IMR-90 (cell line): ENCODE measurements around the gene RADX. TPM values are rescaled to one million over a fixed set of nuclear protein-coding genes. Genes with fewer than 3 reads are reported as not detected.

Experiments
- ATAC-seq: fragments of 200-7000 bp; cut with Tn5 transposase; 2 replicates; pipeline ENCODE4 v1.9.1; 2020; ENCODE audit warnings: low read depth, mild to moderate bottlenecking, moderate library complexity
- BruUV-seq: library from RNA; stranded (reverse); fragments of 400-500 nt; replicated peaks from 2 replicates; lab custom pipeline; 2021; lab: Mats Ljungman, UMichigan
- CTCF ChIA-PET: fragments of 300-600 bp; formaldehyde crosslinking; extraction: SDS; loops from one replicate; lab custom pipeline; 2021; ENCODE audit warnings: antibody characterized with exemption; lab: Yijun Ruan, JAX
- POLR2A ChIA-PET: fragments of 300-600 bp; sonication (Branson Sonifier 250); formaldehyde crosslinking; loops from one replicate; lab custom pipeline; 2022; ENCODE audit warnings: antibody characterized with exemption; ENCODE audit not compliant: unreplicated experiment; lab: Charles Lee
- DNase-seq: peaks from one replicate; pipeline ENCODE4 v3.0.0; 2013
- H2AFZ ChIP-seq: replicated peaks from 2 replicates; pipeline ENCODE3; 2013; ENCODE audit warnings: low read length, mild to moderate bottlenecking; ENCODE audit not compliant: poor library complexity
- H2AK5ac ChIP-seq: 2 replicates; pipeline ENCODE4 v1.6.1; 2013; ENCODE audit warnings: low read depth, low read length, inconsistent platforms
- H2AK9ac ChIP-seq: replicated peaks from 2 replicates; pipeline ENCODE3; 2013; ENCODE audit warnings: mild to moderate bottlenecking, low read depth, low read length, moderate library complexity; ENCODE audit not compliant: poor library complexity
- H2BK120ac ChIP-seq: 2 replicates; pipeline ENCODE4 v1.6.1; 2013; ENCODE audit warnings: low read depth, low read length, inconsistent platforms
- H2BK15ac ChIP-seq: 3 replicates; pipeline ENCODE4 v1.6.1; 2013; ENCODE audit warnings: low read depth, low read length, inconsistent platforms
- H2BK20ac ChIP-seq: 2 replicates; pipeline ENCODE4 v1.6.1; 2013; ENCODE audit warnings: low read depth, mild to moderate bottlenecking, inconsistent platforms, low read length, moderate library complexity
- H2BK5ac ChIP-seq: 2 replicates; pipeline ENCODE4 v1.6.1; 2013; ENCODE audit warnings: mild to moderate bottlenecking, low read depth, low read length, inconsistent platforms; ENCODE audit not compliant: poor library complexity, severe bottlenecking
- H3K14ac ChIP-seq: replicated peaks from 2 replicates; pipeline ENCODE4 v1.6.1; 2013; ENCODE audit warnings: low read depth, low read length, inconsistent platforms
- H3K18ac ChIP-seq: 2 replicates; pipeline ENCODE4 v1.6.1; 2013; ENCODE audit warnings: low read depth, low read length, control low read depth
- H3K23ac ChIP-seq: 2 replicates; pipeline ENCODE4 v1.6.1; 2013; ENCODE audit warnings: low read depth, low read length, inconsistent platforms
- H3K27ac ChIP-seq: 2 replicates; pipeline ENCODE4 v1.5.1; 2013; ENCODE audit warnings: mild to moderate bottlenecking, control low read depth, low read length; ENCODE audit not compliant: insufficient read depth
- H3K27me3 ChIP-seq: 2 replicates; pipeline ENCODE4 v1.6.1; 2013; ENCODE audit warnings: low read length; ENCODE audit not compliant: control insufficient read depth, insufficient read depth
- H3K36me3 ChIP-seq: 2 replicates; pipeline ENCODE4 v1.6.1; 2013; ENCODE audit warnings: low read length, mixed read lengths; ENCODE audit not compliant: control insufficient read depth, insufficient read depth
- H3K4ac ChIP-seq: 2 replicates; pipeline ENCODE4 v1.6.1; 2013; ENCODE audit warnings: low read depth, low read length, inconsistent platforms
- H3K4me1 ChIP-seq: 2 replicates; pipeline ENCODE4 v1.6.1; 2013; ENCODE audit warnings: low read length, mixed read lengths; ENCODE audit not compliant: control insufficient read depth, insufficient read depth
- H3K4me2 ChIP-seq: 2 replicates; pipeline ENCODE4 v1.6.1; 2013; ENCODE audit warnings: low read depth, mild to moderate bottlenecking, control low read depth, low read length, moderate library complexity
- H3K4me3 ChIP-seq: 2 replicates; pipeline ENCODE4 v1.5.1; 2013; ENCODE audit warnings: low read depth, mild to moderate bottlenecking, control low read depth, low read length, moderate library complexity; ENCODE audit not compliant: insufficient read depth
- H3K56ac ChIP-seq: 2 replicates; pipeline ENCODE4 v1.6.1; 2013; ENCODE audit warnings: low read length, inconsistent platforms; ENCODE audit not compliant: insufficient read depth; ENCODE audit errors: extremely low read depth
- H3K79me1 ChIP-seq, 2 experiments: 2 replicates each; pipeline ENCODE4 v1.6.1; 2013; ENCODE audit warnings: low read length in 2 of 2, inconsistent platforms in 1 of 2, low read depth in 1 of 2
- H3K9ac ChIP-seq: 2 replicates; pipeline ENCODE4 v1.6.1; 2013; ENCODE audit warnings: low read depth, low read length, control low read depth
- H3K9me1 ChIP-seq: 2 replicates; pipeline ENCODE4 v1.6.1; 2013; ENCODE audit warnings: low read length, inconsistent platforms; ENCODE audit not compliant: insufficient read depth
- H3K9me3 ChIP-seq: 2 replicates; pipeline ENCODE4 v1.6.1; 2013; ENCODE audit warnings: low read length; ENCODE audit not compliant: control insufficient read depth, insufficient read depth
- H4K20me1 ChIP-seq: 2 replicates; pipeline ENCODE4 v1.6.1; 2013; ENCODE audit warnings: low read length, inconsistent platforms; ENCODE audit not compliant: insufficient read depth
- H4K5ac ChIP-seq: 2 replicates; pipeline ENCODE4 v1.6.1; 2013; ENCODE audit warnings: mild to moderate bottlenecking, low read depth, low read length, control low read depth
- H4K8ac ChIP-seq, 2 experiments: 2 replicates each; pipeline ENCODE4 v1.6.1; 2013; ENCODE audit warnings: low read depth in 2 of 2, low read length in 2 of 2, control low read depth in 1 of 2, inconsistent platforms in 1 of 2
- H4K91ac ChIP-seq: 2 replicates; pipeline ENCODE4 v1.6.1; 2013; ENCODE audit warnings: low read depth, low read length, inconsistent platforms; ENCODE audit not compliant: insufficient read depth
- BHLHE40 ChIP-seq: fragments of 150-350 bp; IDR thresholded peaks from 2 replicates; pipeline ENCODE4 v1.6.1; 2016; ENCODE audit warnings: mild to moderate bottlenecking, low read depth, low read length
- CEBPB ChIP-seq: IDR thresholded peaks from 2 replicates; pipeline ENCODE4 v1.6.1; 2012; ENCODE audit warnings: low read depth, low read length, improper control_type of control experiment
- CHD1 ChIP-seq: IDR thresholded peaks from 2 replicates; pipeline ENCODE4 v1.6.1; 2012; ENCODE audit warnings: low read depth, low read length, improper control_type of control experiment
- CTCF ChIP-seq: conservative IDR thresholded peaks from 2 replicates; pipeline ENCODE4 v1.5.1; 2012; ENCODE audit warnings: mild to moderate bottlenecking, low read depth, low read length, improper control_type of control experiment
- ELK1 ChIP-seq: fragments of 150-350 bp; IDR thresholded peaks from 2 replicates; pipeline ENCODE4 v1.6.1; 2016; ENCODE audit warnings: low read depth, mild to moderate bottlenecking, low read length, moderate library complexity, borderline replicate concordance
- FOS ChIP-seq: fragments of 150-350 bp; IDR thresholded peaks from 2 replicates; pipeline ENCODE4 v1.6.1; 2016; ENCODE audit warnings: low read depth, low read length
- MAFK ChIP-seq: IDR thresholded peaks from 2 replicates; pipeline ENCODE4 v1.6.1; 2012; ENCODE audit warnings: low read depth, low read length, improper control_type of control experiment
- MAZ ChIP-seq: IDR thresholded peaks from 2 replicates; pipeline ENCODE4 v1.6.1; 2012; ENCODE audit warnings: low read depth, mild to moderate bottlenecking, low read length, improper control_type of control experiment, moderate library complexity, borderline replicate concordance
- MXI1 ChIP-seq: IDR thresholded peaks from 2 replicates; pipeline ENCODE4 v1.6.1; 2012; ENCODE audit warnings: low read depth, mild to moderate bottlenecking, low read length, moderate library complexity, borderline replicate concordance
- NFE2L2 ChIP-seq: fragments of 150-350 bp; IDR thresholded peaks from 2 replicates; pipeline ENCODE4 v1.6.1; 2016; ENCODE audit warnings: low read depth, mild to moderate bottlenecking, low read length
- POLR2A ChIP-seq: IDR thresholded peaks from 2 replicates; pipeline ENCODE4 v1.6.1; 2012; ENCODE audit warnings: mild to moderate bottlenecking, low read depth, low read length
- RAD21 ChIP-seq: IDR thresholded peaks from 2 replicates; pipeline ENCODE4 v1.6.1; 2012; ENCODE audit warnings: low read length, improper control_type of control experiment
- RCOR1 ChIP-seq: IDR thresholded peaks from 2 replicates; pipeline ENCODE4 v1.6.1; 2012; ENCODE audit warnings: mild to moderate bottlenecking, low read length, improper control_type of control experiment; ENCODE audit not compliant: insufficient replicate concordance
- RFX5 ChIP-seq: IDR thresholded peaks from 2 replicates; pipeline ENCODE4 v1.8.0; 2012; ENCODE audit warnings: low read depth, mild to moderate bottlenecking, low read length, moderate library complexity
- SMC3 ChIP-seq: fragments of 150-350 bp; IDR thresholded peaks from 2 replicates; pipeline ENCODE4 v1.6.1; 2016; ENCODE audit warnings: low read depth, mild to moderate bottlenecking, antibody characterized with exemption, low read length, moderate library complexity
- USF2 ChIP-seq: fragments of 150-350 bp; IDR thresholded peaks from 2 replicates; pipeline ENCODE4 v1.6.1; 2017; ENCODE audit warnings: mild to moderate bottlenecking, antibody characterized with exemption, low read length, low read depth
- WGBS, 2 experiments: methylation state at CpG; one replicate each; pipeline versions ENCODE4 v1.1.5 to v1.1.7; 2013; ENCODE audit warnings: missing lambda C conversion rate in 2 of 2; ENCODE audit not compliant: insufficient read length in 1 of 2; ENCODE audit errors: extremely low coverage in 2 of 2; 5-methylcytosine and 5-hydroxymethylcytosine counted together
- dilution Hi-C: fragments of 300-500 bp; cut with HindIII; formaldehyde crosslinking; loops from one replicate; pipeline ENCODE4 v1.14.3; 2018; ENCODE audit warnings: low sequenced_read_pairs; ENCODE audit not compliant: unreplicated experiment
- in situ Hi-C: fragments of 300-500 bp; cut with MboI; formaldehyde crosslinking; loops from 3 replicates; pipeline ENCODE4 v1.14.3; 2019; ENCODE audit warnings: low sequenced_read_pairs, inconsistent platforms, mixed read lengths
- intact Hi-C: fragments of 100-400 bp; cut with micrococcal nuclease; formaldehyde crosslinking; loops from 2 replicates; pipeline ENCODE4 v1.10.0; 2022
- polyA plus RNA-seq, 3 experiments: library from polyadenylated mRNA; depleted of rRNA; stranded (reverse); fragments of >200 nt; gene quantifications; 2 replicates each; pipeline ENCODE4 v1.2.3, GENCODE V29; 2012; ENCODE audit warnings: low replicate concordance in 1 of 3
- total RNA-seq: library from RNA; depleted of rRNA; stranded (reverse); fragments of >200 nt; gene quantifications from 2 replicates; pipeline ENCODE4 v1.2.3, GENCODE V29; 2012

The RADX gene
- total and polyA plus RNA-seq, 2 of the 4 experiments (the other 2 are of a cell fraction) = 1.6 to 1.8 TPM

GRCh38 chrX:106680716-106681115 is 68.9 kb downstream of the RADX start:
- Histone ChIP-seq H2AFZ (no peak overlapping the region), H3K4me2 (no peak overlapping the region), H3K27ac (no peak overlapping the region), H3K9me1 (no peaks in the 10 kb centered on the region), H4K5ac (no peak overlapping the region), H2AK5ac (no peak overlapping the region), H3K4me1 (no peaks in the 10 kb centered on the region), H3K9me3 (no peaks in the 10 kb centered on the region), H3K4ac (no peak overlapping the region), H3K14ac (no peak overlapping the region), H4K8ac (no peak overlapping the region), H3K18ac (no peak overlapping the region), H4K20me1 (no peaks in the 10 kb centered on the region), H4K91ac (no peak overlapping the region), H3K23ac (no peak overlapping the region), H3K27me3 (peaks cover 3% of the 10 kb centered on the region), H2BK15ac (no peak overlapping the region), H2BK5ac (no peak overlapping the region), H2BK20ac (no peak overlapping the region), H3K4me3 (no peak overlapping the region), H3K79me1 (no peaks in the 10 kb centered on the region), H3K56ac (no peak overlapping the region), H2BK120ac (no peak overlapping the region), H3K9ac (no peak overlapping the region), H2AK9ac (no peak overlapping the region), H3K36me3 (no peaks in the 10 kb centered on the region)
- ATAC-seq (no peak), DNase-seq (no peak)
- ChIA-PET CTCF (interaction anchor here (0.8 kb wide), 1 partner anchor 11 kb away, joined by 3 read pairs; no protein-coding TSS in a partner anchor), POLR2A (no interaction called here)
- WGBS, 2 experiments = no CpG with 5 or more reads among the region's 2 CpGs
- no TSS peak for BruUV-seq
- dilution Hi-C loops (no loop called here), in situ Hi-C loops (no loop called here), intact Hi-C loops (no loop called here)
- TF ChIP-seq MAFK (no peak), POLR2A (no peak), CEBPB (no peak), MAZ (no peak), BHLHE40 (no peak), RAD21 (no peak), RFX5 (no peak), CTCF (no peak), CHD1 (no peak), FOS (no peak), ELK1 (no peak), MXI1 (no peak), RCOR1 (no peak), SMC3 (no peak), USF2 (no peak), NFE2L2 (no peak)
